Renal pelvis (tissue), 4 donors: ENCODE measurements around the gene TSEN2. TPM values are rescaled to one million over a fixed set of nuclear protein-coding genes. Genes with fewer than 3 reads are reported as not detected.
"Not testable (repeated sequence)": the region's sequence is repeated elsewhere in the genome, so short reads cannot be mapped to it uniquely, and the experiment has no call there.

Experiments
- DNase-seq: peaks from one replicate; pipeline ENCODE4 v3.0.0-alpha.2; 2013
- polyA plus RNA-seq, 3 donors: library from polyadenylated mRNA; unstranded; fragments of 120-200 nt; gene quantifications; one replicate each; pipeline ENCODE4 v1.2.1, GENCODE V29; 2013; ENCODE audit not compliant: insufficient read length in 3 of 3

Gene TSEN2
- polyA plus RNA-seq, 3 donors = 20.7 to 35.3 (median 32.1) TPM

- DNase-seq = no peak
Measured at GRCh38 chr3:12503126-12503957, 19.1 kb downstream of the TSEN2 start.

- no peak for DNase-seq
Measured at GRCh38 chr3:12506201-12506709, 22.0 kb downstream of the TSEN2 start.

- no peak for DNase-seq
Measured at GRCh38 chr3:12507591-12508281, 23.5 kb downstream of the TSEN2 start.

- no peak for DNase-seq
Measured at GRCh38 chr3:12508291-12508700, 24.0 kb downstream of the TSEN2 start.

GRCh38 chr3:12509466-12509865 is 25.2 kb downstream of the TSEN2 start:
- DNase-seq = no peak

GRCh38 chr3:12512534-12513118 is 28.3 kb downstream of the TSEN2 start:
- no peak for DNase-seq

- no peak for DNase-seq
Measured at GRCh38 chr3:12513694-12514446, 29.6 kb downstream of the TSEN2 start.

- DNase-seq = no peak
Measured at GRCh38 chr3:12515631-12516030, 31.4 kb downstream of the TSEN2 start.

GRCh38 chr3:12516873-12517272 is 32.6 kb downstream of the TSEN2 start:
- no peak for DNase-seq

GRCh38 chr3:12518261-12519028 is 34.2 kb downstream of the TSEN2 start:
- DNase-seq = no peak

GRCh38 chr3:12521010-12521409 is 36.7 kb downstream of the TSEN2 start:
- no peak for DNase-seq

GRCh38 chr3:12522721-12523120 is 38.4 kb downstream of the TSEN2 start:
- no peak for DNase-seq

GRCh38 chr3:12527757-12528143 is 43.5 kb downstream of the TSEN2 start:
- DNase-seq = no peak

GRCh38 chr3:12532182-12532581 is 47.9 kb downstream of the TSEN2 start:
- DNase-seq = no peak

- no peak for DNase-seq
Measured at GRCh38 chr3:12536423-12536822, 52.1 kb downstream of the TSEN2 start.

GRCh38 chr3:12541625-12542024 is 57.3 kb downstream of the TSEN2 start:
- DNase-seq = no peak

GRCh38 chr3:12543497-12543896 is 59.2 kb downstream of the TSEN2 start:
- not testable (repeated sequence) for DNase-seq

GRCh38 chr3:12544652-12545472 is 60.6 kb downstream of the TSEN2 start:
- DNase-seq = no peak

GRCh38 chr3:12545473-12545791 is 61.2 kb downstream of the TSEN2 start, which contains the start of gene MKRN2OS:
Gene MKRN2OS, minus strand, starts transcription at chr3:12545499. Its CDS starts 35 bp downstream, at chr3:12545464.
- DNase-seq = peak; percentile 78
